NCI-H2081 (cell line): ENCODE measurements around the gene BRWD1.
A peak's percentile ranks its signal among the peaks of the same experiment; 100 is the strongest.
"Not testable (repeated sequence)": the region's sequence is repeated elsewhere in the genome, so short reads cannot be mapped to it uniquely, and the experiment has no call there.

ENCODE experiments used
- DNase-seq, 2 experiments: peaks; one replicate each; lab custom pipeline; 2025; lab: John Stamatoyannopoulos, UW

BRWD1 gene

GRCh38 chr21:39282911-39283310, 30.5 kb downstream of the BRWD1 start:
- DNase-seq = no peak

- DNase-seq = no peak
Observed at GRCh38 chr21:39281853-39282252, 31.6 kb downstream of the BRWD1 start.

- no peak for DNase-seq
Observed at GRCh38 chr21:39281207-39281606, 32.2 kb downstream of the BRWD1 start.

GRCh38 chr21:39269620-39270019, 43.8 kb downstream of the BRWD1 start:
- no peak for DNase-seq

- DNase-seq = no peak
Observed at GRCh38 chr21:39265603-39266002, 47.8 kb downstream of the BRWD1 start.

GRCh38 chr21:39263372-39263771, 50.1 kb downstream of the BRWD1 start:
- no peak for DNase-seq

- peak; percentile 24 to 83 for DNase-seq
Observed at GRCh38 chr21:39258207-39258606, 55.2 kb downstream of the BRWD1 start.

- DNase-seq = peak in 1 of 2 experiments; percentile 35
Observed at GRCh38 chr21:39251326-39251725, 62.1 kb downstream of the BRWD1 start.

GRCh38 chr21:39238275-39238674, 75.2 kb downstream of the BRWD1 start:
- DNase-seq = no peak

GRCh38 chr21:39232861-39233291, 80.6 kb downstream of the BRWD1 start:
- no peak for DNase-seq

GRCh38 chr21:39224930-39225329, 88.5 kb downstream of the BRWD1 start:
- no peak for DNase-seq

GRCh38 chr21:39221997-39222486, 91.4 kb downstream of the BRWD1 start:
- no peak for DNase-seq

- DNase-seq = no peak
Observed at GRCh38 chr21:39221282-39221996, 92.0 kb downstream of the BRWD1 start.

GRCh38 chr21:39220875-39221274, 92.6 kb downstream of the BRWD1 start:
- DNase-seq = not testable (repeated sequence)

GRCh38 chr21:39220150-39220549, 93.3 kb downstream of the BRWD1 start:
- DNase-seq = no peak

- DNase-seq = no peak
Observed at GRCh38 chr21:39218082-39218409, 95.4 kb downstream of the BRWD1 start.

GRCh38 chr21:39217356-39218081, 95.9 kb downstream of the BRWD1 start:
- DNase-seq = peak in 1 of 2 experiments; percentile 33

- no peak for DNase-seq
Observed at GRCh38 chr21:39216290-39216689, 97.1 kb downstream of the BRWD1 start.

GRCh38 chr21:39215078-39215477, 98.4 kb downstream of the BRWD1 start:
- no peak for DNase-seq

GRCh38 chr21:39209334-39209688, 104.1 kb downstream of the BRWD1 start:
- no peak for DNase-seq

GRCh38 chr21:39208624-39209333, 104.7 kb downstream of the BRWD1 start:
- no peak for DNase-seq

- DNase-seq = no peak
Observed at GRCh38 chr21:39204134-39204533, 109.3 kb downstream of the BRWD1 start.

GRCh38 chr21:39198800-39199199, 114.6 kb downstream of the BRWD1 start:
- no peak for DNase-seq
